ENCODE data around the gene ACYP1. TPM values are rescaled to one million over a fixed set of nuclear protein-coding genes. Genes with fewer than 3 reads are reported as not detected.

ACYP1 gene
- total and polyA plus RNA-seq, 9 of the 15 experiments (the other 6 are each of a cell fraction or from before 2014, with no cell fraction given) = 19.9 to 113 (median 52.3) TPM

GRCh38 chr14:75063491-75064204, at the start of gene ACYP1 (continued):
- peak; percentile 69; the same call in 1 of the 2 replicates for TF ChIP-seq PHF8 (IDR thresholded peaks at IDR 0.05; ENCODE audit: borderline replicate concordance, low read length)
- TF ChIP-seq TEAD4 (IDR thresholded peaks at IDR 0.05; ENCODE audit: low read length) = no peak
- TF ChIP-seq TEAD4 (CRISPR knock-in tag; IDR thresholded peaks at IDR 0.05; ENCODE audit: borderline replicate concordance) = no peak
- no peak for TF ChIP-seq ETV5 (CRISPR knock-in tag; IDR thresholded peaks at IDR 0.05; ENCODE audit: low read depth)
- TF ChIP-seq ZNF518B (CRISPR knock-in tag; IDR thresholded peaks at IDR 0.05) = no peak
- no peak for TF ChIP-seq SFPQ (IDR thresholded peaks at IDR 0.05; ENCODE audit: low read depth, low read length)
- peak; percentile 35 for TF ChIP-seq E2F8 (IDR thresholded peaks at IDR 0.05; ENCODE audit: low read depth, partially characterized antibody)
- no peak for TF ChIP-seq ZNF408 (CRISPR knock-in tag; IDR thresholded peaks at IDR 0.05; ENCODE audit: low read depth)
- TF ChIP-seq POLR2G (IDR thresholded peaks at IDR 0.05; ENCODE audit: low read depth, low read length) = peak; percentile 76
- TF ChIP-seq ZNF668 (CRISPR knock-in tag; IDR thresholded peaks at IDR 0.05) = no peak
- no peak for TF ChIP-seq SREBF2 (CRISPR knock-in tag; IDR thresholded peaks at IDR 0.05)
- peak; percentile 88 for TF ChIP-seq FOS (IDR thresholded peaks at IDR 0.05; ENCODE audit: extremely low read depth, insufficient read length)
- no peak for TF ChIP-seq SMARCC2 (IDR thresholded peaks at IDR 0.05; ENCODE audit: low read depth)
- TF ChIP-seq FOXJ2 (tag; IDR thresholded peaks at IDR 0.05) = no peak
- no peak for TF ChIP-seq HMBOX1 (IDR thresholded peaks at IDR 0.05)
